Chondrocyte (in vitro differentiated cells): Measurements from ENCODE around the gene HS3ST3B1. TPM values are rescaled to one million over a fixed set of nuclear protein-coding genes. Genes with fewer than 3 reads are reported as not detected.
A peak's percentile ranks its signal among the peaks of the same experiment; 100 is the strongest.

Experiments used
- DNase-seq: peaks from one replicate; pipeline ENCODE4 v3.0.0; 2021; ENCODE audit warnings: mixed read lengths, low spot score
- H3K27ac Mint-ChIP-seq: one replicate; pipeline ENCODE4 v1.8.0; 2021; ENCODE audit warnings: mild to moderate bottlenecking, moderate library complexity, mixed read lengths; ENCODE audit not compliant: unreplicated experiment
- H3K27me3 Mint-ChIP-seq: 2 replicates; pipeline ENCODE4 v1.8.0; 2021; ENCODE audit warnings: low read depth, mixed read lengths
- H3K36me3 Mint-ChIP-seq: 2 replicates; pipeline ENCODE4 v1.8.0; 2021; ENCODE audit warnings: low read depth, mixed read lengths
- H3K4me1 Mint-ChIP-seq: 2 replicates; pipeline ENCODE4 v1.8.0; 2021; ENCODE audit warnings: low read depth, mild to moderate bottlenecking, mixed read lengths
- H3K4me3 Mint-ChIP-seq: one replicate; pipeline ENCODE4 v1.8.0; 2021; ENCODE audit warnings: mild to moderate bottlenecking, moderate library complexity, mixed read lengths; ENCODE audit not compliant: unreplicated experiment
- H3K9me3 Mint-ChIP-seq: 2 replicates; pipeline ENCODE4 v1.8.0; 2021; ENCODE audit warnings: low read depth, mixed read lengths
- CTCF ChIP-seq: fragments of 200-600 bp; sonication (generic); IDR thresholded peaks from 2 replicates; pipeline ENCODE4 v1.5.0; 2021; ENCODE audit warnings: antibody characterized with exemption, mild to moderate bottlenecking, moderate library complexity
- total RNA-seq: library from RNA; stranded (reverse); gene quantifications from 3 replicates; pipeline ENCODE4 v1.2.1, GENCODE V29; 2021

HS3ST3B1 gene
- total RNA-seq, 1 donor from 2014 or later: 27.1 TPM

- no peak for DNase-seq
- no peaks in the 10 kb centered on the region for H3K27me3 Mint-ChIP-seq
- TF ChIP-seq CTCF: no peak
- H3K36me3 Mint-ChIP-seq: peaks cover 11% of the 10 kb centered on the region
- no peak overlapping the region for H3K4me3 Mint-ChIP-seq
- H3K27ac Mint-ChIP-seq: peak overlapping the region; percentile 67
- H3K9me3 Mint-ChIP-seq: no peaks in the 10 kb centered on the region
- peaks cover 40% of the 10 kb centered on the region for H3K4me1 Mint-ChIP-seq
Measured at GRCh38 chr17:14340857-14341754, 40.2 kb downstream of the HS3ST3B1 start.

- Mint-ChIP-seq H3K4me1 (peaks cover 33% of the 10 kb centered on the region), H3K9me3 (no peaks in the 10 kb centered on the region)
Measured at GRCh38 chr17:14341866-14342265, 41.0 kb downstream of the HS3ST3B1 start.

GRCh38 chr17:14346801-14347200 is 45.9 kb downstream of the HS3ST3B1 start:
- no peak for TF ChIP-seq CTCF
- H3K27me3 Mint-ChIP-seq: no peaks in the 10 kb centered on the region
- DNase-seq: no peak
- peaks cover 4% of the 10 kb centered on the region for H3K4me1 Mint-ChIP-seq
- H3K9me3 Mint-ChIP-seq: no peaks in the 10 kb centered on the region
- H3K27ac Mint-ChIP-seq: no peak overlapping the region
- H3K4me3 Mint-ChIP-seq: no peak overlapping the region
- H3K36me3 Mint-ChIP-seq: peaks cover 24% of the 10 kb centered on the region

More at GRCh38 chr17:14341866-14342265, 41.0 kb downstream of the HS3ST3B1 start:
- no peak overlapping the region for H3K4me3 Mint-ChIP-seq
- no peak overlapping the region for H3K27ac Mint-ChIP-seq
- DNase-seq: no peak
- peaks cover 14% of the 10 kb centered on the region for H3K36me3 Mint-ChIP-seq
- TF ChIP-seq CTCF: no peak
- no peaks in the 10 kb centered on the region for H3K27me3 Mint-ChIP-seq

GRCh38 chr17:14351493-14351892 is 50.6 kb downstream of the HS3ST3B1 start:
- no peak for DNase-seq
- Mint-ChIP-seq H3K4me3 (no peak overlapping the region), H3K9me3 (no peaks in the 10 kb centered on the region), H3K27ac (no peak overlapping the region), H3K36me3 (peaks cover 17% of the 10 kb centered on the region), H3K27me3 (no peaks in the 10 kb centered on the region), H3K4me1 (peaks cover 4% of the 10 kb centered on the region)
- TF ChIP-seq CTCF: no peak

- Mint-ChIP-seq H3K9me3 (no peaks in the 10 kb centered on the region), H3K4me1 (peaks cover 4% of the 10 kb centered on the region), H3K4me3 (no peak overlapping the region), H3K36me3 (peaks cover 15% of the 10 kb centered on the region), H3K27me3 (no peaks in the 10 kb centered on the region), H3K27ac (no peak overlapping the region)
- no peak for DNase-seq
- no peak for TF ChIP-seq CTCF
Measured at GRCh38 chr17:14352136-14352535, 51.3 kb downstream of the HS3ST3B1 start.
